ENCODE results near the gene CSNK1G3. TPM values are rescaled to one million over a fixed set of nuclear protein-coding genes. Genes with fewer than 3 reads are reported as not detected.

Gene CSNK1G3
- total and polyA plus RNA-seq, 5 donors from 2014 or later, result 20.7 to 63.1 (median 28.2) TPM

DNA sequence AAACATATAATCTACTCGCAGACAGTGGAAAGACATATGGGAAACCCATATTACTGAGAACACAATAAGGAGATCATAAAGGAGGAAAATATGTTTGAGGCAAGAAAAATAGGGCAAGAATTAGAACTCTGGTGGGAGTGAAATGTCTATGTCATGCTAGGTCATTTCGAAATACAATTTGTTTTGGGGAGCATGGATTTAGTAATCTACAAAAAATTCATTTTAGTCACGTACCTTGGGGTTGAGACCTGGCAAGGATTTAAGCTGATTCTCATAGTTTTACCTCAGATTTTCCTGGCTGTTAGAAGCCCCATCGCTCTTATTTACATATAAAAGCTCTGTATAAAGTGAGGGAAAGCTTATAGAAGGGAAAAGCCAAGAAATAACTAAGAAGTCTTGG is 11.5 kb upstream of the CSNK1G3 start:
- no peaks in the 10 kb centered on the region for H3K36me3 Mint-ChIP-seq
- no peaks in the 10 kb centered on the region for H3K36me3 ChIP-seq (ENCODE audit: control insufficient read depth, insufficient read depth, low read length)
- H3K27ac ChIP-seq (ENCODE audit: insufficient read depth, low read length, poor library complexity, severe bottlenecking), result no peak overlapping the region
- H3K9me3 ChIP-seq (ENCODE audit: control insufficient read depth in 2 of 2, low read length in 2 of 2), result no peaks in the 10 kb centered on the region
- H3K9me3 Mint-ChIP-seq, result no peaks in the 10 kb centered on the region
- no peak for DNase-seq
- H3K27me3 Mint-ChIP-seq, result peaks cover 26% of the 10 kb centered on the region
- H3K27ac Mint-ChIP-seq, result no peak overlapping the region
- H3K4me3 Mint-ChIP-seq, result no peak overlapping the region
- peaks cover 6% of the 10 kb centered on the region for H3K27me3 ChIP-seq (ENCODE audit: control insufficient read depth, insufficient read depth, low read length)
- no peak overlapping the region for H3K4me3 ChIP-seq (ENCODE audit: low read depth, low read length)
- H3K4me1 Mint-ChIP-seq, result peaks cover 0 to 3% (median 1%) of the 10 kb centered on the region in 4 donors
- H3K4me1 ChIP-seq (ENCODE audit: control insufficient read depth, insufficient read depth, low read length, poor library complexity, severe bottlenecking), result no peaks in the 10 kb centered on the region
- no peak for ATAC-seq (ENCODE audit: low read depth in 2 of 2)

DNA sequence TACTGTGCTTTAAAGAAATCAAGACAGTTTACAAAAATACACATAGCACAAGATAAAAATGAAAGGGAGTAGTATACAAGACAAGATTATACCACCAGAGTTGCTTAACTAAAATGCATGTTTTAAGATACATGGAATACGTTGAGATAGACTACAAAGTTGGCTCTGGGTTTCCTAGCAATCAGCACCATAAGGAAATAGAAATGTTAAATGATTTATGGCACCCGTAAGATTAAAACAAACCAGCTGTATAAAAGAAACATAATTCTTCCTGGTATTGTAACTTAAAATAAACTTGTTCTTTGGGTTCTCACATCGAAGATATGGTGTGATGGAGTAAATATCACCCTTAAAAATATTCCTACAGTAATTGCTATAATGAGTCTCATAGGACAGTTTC is 9.9 kb upstream of the CSNK1G3 start:
- H3K27ac ChIP-seq (ENCODE audit: insufficient read depth, low read length, poor library complexity, severe bottlenecking), result no peak overlapping the region
- no peaks in the 10 kb centered on the region for H3K9me3 ChIP-seq (ENCODE audit: control insufficient read depth in 2 of 2, low read length in 2 of 2)
- Mint-ChIP-seq H3K27ac (no peak overlapping the region), H3K36me3 (no peaks in the 10 kb centered on the region), H3K27me3 (peaks cover 26% of the 10 kb centered on the region), H3K4me1 (peaks cover 0 to 3% (median 1%) of the 10 kb centered on the region in 4 donors), H3K4me3 (no peak overlapping the region), H3K9me3 (no peaks in the 10 kb centered on the region)
- ATAC-seq (ENCODE audit: low read depth in 2 of 2) (no peak), DNase-seq (no peak)
- peaks cover 6% of the 10 kb centered on the region for H3K27me3 ChIP-seq (ENCODE audit: control insufficient read depth, insufficient read depth, low read length)
- no peaks in the 10 kb centered on the region for H3K36me3 ChIP-seq (ENCODE audit: control insufficient read depth, insufficient read depth, low read length)
- no peaks in the 10 kb centered on the region for H3K4me1 ChIP-seq (ENCODE audit: control insufficient read depth, insufficient read depth, low read length, poor library complexity, severe bottlenecking)
- no peak overlapping the region for H3K4me3 ChIP-seq (ENCODE audit: low read depth, low read length)

DNA sequence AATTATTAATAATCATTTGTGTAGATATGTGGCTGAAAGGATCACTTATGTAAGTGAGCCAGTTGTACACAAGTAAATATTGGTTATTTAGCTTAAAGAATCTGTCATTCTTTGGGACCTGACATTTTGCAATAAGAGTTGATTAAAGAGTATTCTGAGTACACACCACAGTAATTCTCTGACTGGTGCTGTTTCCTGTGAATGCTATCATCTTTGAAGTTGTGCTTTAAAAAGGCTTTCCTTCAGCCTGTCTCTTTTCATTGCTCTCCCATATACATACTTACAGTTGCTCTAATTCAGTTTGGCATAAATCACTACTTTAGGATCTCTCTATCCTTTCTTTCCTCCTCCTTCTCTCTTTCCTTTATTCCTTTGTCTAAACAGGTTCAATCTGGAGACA is 8.7 kb upstream of the CSNK1G3 start:
- Mint-ChIP-seq H3K36me3 (no peaks in the 10 kb centered on the region), H3K4me3 (no peak overlapping the region), H3K27ac (no peak overlapping the region), H3K4me1 (peaks cover 0 to 3% (median 1%) of the 10 kb centered on the region in 4 donors), H3K9me3 (no peaks in the 10 kb centered on the region), H3K27me3 (peaks cover 26% of the 10 kb centered on the region)
- no peaks in the 10 kb centered on the region for H3K9me3 ChIP-seq (ENCODE audit: control insufficient read depth in 2 of 2, low read length in 2 of 2)
- no peaks in the 10 kb centered on the region for H3K4me1 ChIP-seq (ENCODE audit: control insufficient read depth, insufficient read depth, low read length, poor library complexity, severe bottlenecking)
- DNase-seq, result no peak
- no peak overlapping the region for H3K4me3 ChIP-seq (ENCODE audit: low read depth, low read length)
- peaks cover 7% of the 10 kb centered on the region for H3K27me3 ChIP-seq (ENCODE audit: control insufficient read depth, insufficient read depth, low read length)
- no peak overlapping the region for H3K27ac ChIP-seq (ENCODE audit: insufficient read depth, low read length, poor library complexity, severe bottlenecking)
- no peaks in the 10 kb centered on the region for H3K36me3 ChIP-seq (ENCODE audit: control insufficient read depth, insufficient read depth, low read length)
- ATAC-seq (ENCODE audit: low read depth in 2 of 2), result no peak

DNA sequence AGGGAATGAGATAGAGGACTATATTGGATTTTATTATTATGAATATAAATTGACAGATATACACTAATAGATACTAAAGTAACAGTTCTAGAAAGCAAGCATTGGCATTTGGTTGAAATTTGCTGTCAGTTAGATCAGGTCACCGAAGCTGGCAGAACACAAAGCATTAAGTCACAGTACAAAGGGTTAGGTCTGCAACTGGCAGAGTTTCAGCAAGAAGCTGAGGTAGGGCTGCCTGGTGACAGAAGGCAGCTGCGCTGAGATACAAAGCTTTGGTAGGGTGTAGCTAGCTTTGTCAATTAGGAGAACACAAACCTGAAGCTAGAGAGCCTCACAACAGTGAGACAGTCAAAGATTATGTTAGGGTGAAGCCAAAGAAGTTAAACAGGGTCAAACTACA is 6.3 kb upstream of the CSNK1G3 start:
- Histone ChIP-seq H3K36me3 (ENCODE audit: control insufficient read depth, insufficient read depth, low read length) (no peaks in the 10 kb centered on the region), H3K9me3 (ENCODE audit: control insufficient read depth in 2 of 2, low read length in 2 of 2) (no peaks in the 10 kb centered on the region), H3K4me3 (ENCODE audit: low read depth, low read length) (no peak overlapping the region), H3K27ac (ENCODE audit: insufficient read depth, low read length, poor library complexity, severe bottlenecking) (no peak overlapping the region), H3K4me1 (ENCODE audit: control insufficient read depth, insufficient read depth, low read length, poor library complexity, severe bottlenecking) (no peaks in the 10 kb centered on the region), H3K27me3 (ENCODE audit: control insufficient read depth, insufficient read depth, low read length) (peaks cover 10% of the 10 kb centered on the region)
- no peaks in the 10 kb centered on the region for H3K36me3 Mint-ChIP-seq
- peaks cover under 1 to 3% (median 2%) of the 10 kb centered on the region in 4 donors for H3K4me1 Mint-ChIP-seq
- ATAC-seq (ENCODE audit: low read depth in 2 of 2), result no peak
- H3K9me3 Mint-ChIP-seq, result peaks cover 0 to 1% (median 0%) of the 10 kb centered on the region in 7 donors
- no peak overlapping the region for H3K4me3 Mint-ChIP-seq
- no peak overlapping the region for H3K27ac Mint-ChIP-seq
- peaks cover 26% of the 10 kb centered on the region for H3K27me3 Mint-ChIP-seq
- no peak for DNase-seq

DNA sequence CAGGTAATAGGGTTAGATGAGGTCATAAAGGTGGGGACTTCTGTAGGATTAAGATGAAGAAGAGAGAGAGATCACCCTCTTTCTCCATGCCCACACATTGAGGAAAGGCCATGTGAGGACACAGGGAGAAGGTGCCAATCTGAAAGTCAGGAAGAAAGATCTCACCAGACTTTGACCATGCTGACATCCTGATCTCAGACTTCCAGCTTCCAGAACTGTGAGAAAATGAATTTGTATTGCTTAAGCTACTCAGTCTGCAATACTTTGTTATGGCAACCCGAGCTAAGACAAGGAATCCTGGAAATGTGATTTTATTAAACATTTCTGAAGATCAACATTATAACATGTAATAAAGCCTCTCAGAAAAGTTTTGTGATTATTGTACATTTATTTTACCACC is 3.5 kb upstream of the CSNK1G3 start:
- ATAC-seq (ENCODE audit: low read depth in 2 of 2) (no peak), DNase-seq (no peak)
- Mint-ChIP-seq H3K27ac (no peak overlapping the region), H3K27me3 (peaks cover 18% of the 10 kb centered on the region), H3K4me3 (peak overlapping the region in 1 of 4 donors; percentile 26), H3K9me3 (peaks cover 0 to 1% (median 0%) of the 10 kb centered on the region in 7 donors), H3K36me3 (no peaks in the 10 kb centered on the region), H3K4me1 (peaks cover 8 to 19% (median 14%) of the 10 kb centered on the region in 4 donors)
- Histone ChIP-seq H3K27ac (ENCODE audit: insufficient read depth, low read length, poor library complexity, severe bottlenecking) (no peak overlapping the region), H3K9me3 (ENCODE audit: control insufficient read depth in 2 of 2, low read length in 2 of 2) (no peaks in the 10 kb centered on the region), H3K36me3 (ENCODE audit: control insufficient read depth, insufficient read depth, low read length) (no peaks in the 10 kb centered on the region), H3K27me3 (ENCODE audit: control insufficient read depth, insufficient read depth, low read length) (peaks cover 10% of the 10 kb centered on the region), H3K4me1 (ENCODE audit: control insufficient read depth, insufficient read depth, low read length, poor library complexity, severe bottlenecking) (peaks cover 14% of the 10 kb centered on the region), H3K4me3 (ENCODE audit: low read depth, low read length) (no peak overlapping the region)

DNA sequence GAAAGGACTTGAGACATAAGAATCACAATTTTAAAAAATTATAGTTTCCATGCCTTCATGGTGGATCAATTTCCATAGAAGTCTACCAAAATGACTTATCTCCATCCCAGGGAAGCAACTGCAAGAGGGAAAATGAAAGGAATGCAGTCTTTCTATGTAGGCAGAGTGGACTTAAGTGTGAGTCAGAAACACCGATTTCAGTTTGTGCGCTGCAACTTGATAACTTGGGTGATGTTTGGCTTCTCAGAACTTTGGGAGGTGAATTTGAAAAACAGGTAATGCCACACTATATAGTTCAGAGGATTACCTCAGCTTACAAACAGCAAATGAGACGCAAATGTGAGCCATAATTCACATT is 708 bp upstream of the CSNK1G3 start:
- H3K4me3 Mint-ChIP-seq, result peak overlapping the region; percentile 96 to 98 (median 98)
- no peak for ATAC-seq (ENCODE audit: low read depth in 2 of 2)
- H3K4me1 ChIP-seq (ENCODE audit: control insufficient read depth, insufficient read depth, low read length, poor library complexity, severe bottlenecking), result peaks cover 38% of the 10 kb centered on the region
- H3K27ac Mint-ChIP-seq, result peak overlapping the region in 2 of 3 donors; percentile 97 to 98
- H3K9me3 Mint-ChIP-seq, result peaks cover 0 to 2% (median 0%) of the 10 kb centered on the region in 7 donors
- H3K36me3 ChIP-seq (ENCODE audit: control insufficient read depth, insufficient read depth, low read length), result no peaks in the 10 kb centered on the region
- peaks cover 4% of the 10 kb centered on the region for H3K27me3 ChIP-seq (ENCODE audit: control insufficient read depth, insufficient read depth, low read length)
- no peaks in the 10 kb centered on the region for H3K27me3 Mint-ChIP-seq
- peak overlapping the region; percentile 88 for H3K4me3 ChIP-seq (ENCODE audit: low read depth, low read length)
- H3K36me3 Mint-ChIP-seq, result no peaks in the 10 kb centered on the region
- peak overlapping the region; percentile 76 for H3K27ac ChIP-seq (ENCODE audit: insufficient read depth, low read length, poor library complexity, severe bottlenecking)
- H3K9me3 ChIP-seq (ENCODE audit: control insufficient read depth in 2 of 2, low read length in 2 of 2), result no peaks in the 10 kb centered on the region
- no peak for DNase-seq
- H3K4me1 Mint-ChIP-seq, result peaks cover 25 to 43% (median 40%) of the 10 kb centered on the region in 4 donors

DNA sequence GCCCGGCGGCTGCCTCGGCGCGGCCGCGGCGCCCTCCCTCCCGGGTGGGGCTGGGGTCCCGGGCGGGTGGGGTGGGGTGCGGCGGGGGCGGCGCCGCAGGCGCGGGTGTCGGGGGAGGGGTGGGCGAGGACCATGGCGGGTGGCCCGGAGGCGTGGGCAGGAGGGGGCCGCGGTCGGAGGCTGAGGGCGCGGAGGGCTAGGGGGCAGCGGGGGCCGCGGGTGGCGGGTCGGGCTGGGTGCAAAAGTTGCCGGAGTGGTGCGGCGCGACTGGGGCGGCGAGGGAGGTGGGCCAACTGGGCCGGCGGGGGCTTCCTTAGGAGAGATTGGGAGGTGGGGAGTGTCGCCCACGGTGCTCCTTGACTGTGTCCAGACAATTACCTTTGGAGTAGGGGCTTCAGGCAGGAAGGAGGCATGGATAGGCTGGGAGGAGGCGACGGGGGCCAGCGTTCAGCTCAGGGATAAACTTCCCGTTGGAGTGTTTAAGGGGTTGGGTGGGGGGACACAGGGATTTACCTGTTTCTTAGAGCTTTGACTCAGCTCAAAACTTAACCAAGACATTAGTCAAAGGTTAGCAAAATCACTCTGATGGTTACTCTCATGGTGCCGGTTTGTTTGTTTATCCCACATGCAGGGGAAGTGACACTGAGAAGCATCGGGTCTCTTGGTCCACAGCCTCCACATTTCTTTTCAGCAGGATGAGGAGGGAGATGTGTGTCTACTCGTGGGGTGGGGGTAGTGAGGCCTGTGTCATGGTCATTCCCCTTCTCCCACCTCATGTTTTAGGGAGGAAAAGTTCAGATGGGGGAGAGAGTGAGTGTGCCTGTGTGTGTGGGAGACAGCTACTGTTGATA is 859 bp downstream of the CSNK1G3 start:
- no peaks in the 10 kb centered on the region for H3K9me3 ChIP-seq (ENCODE audit: control insufficient read depth in 2 of 2, low read length in 2 of 2)
- peaks cover 0 to 2% (median 0%) of the 10 kb centered on the region in 7 donors for H3K9me3 Mint-ChIP-seq
- DNase-seq (peak; percentile 22 to 54 (median 23)), ATAC-seq (ENCODE audit: low read depth in 2 of 2) (peak in 1 of 2 donors; percentile 1)
- peak overlapping the region; percentile 76 for H3K27ac ChIP-seq (ENCODE audit: insufficient read depth, low read length, poor library complexity, severe bottlenecking)
- no peaks in the 10 kb centered on the region for H3K36me3 Mint-ChIP-seq
- no peaks in the 10 kb centered on the region for H3K27me3 Mint-ChIP-seq
- H3K27me3 ChIP-seq (ENCODE audit: control insufficient read depth, insufficient read depth, low read length), result peaks cover 4% of the 10 kb centered on the region
- peaks cover 32 to 56% (median 49%) of the 10 kb centered on the region in 4 donors for H3K4me1 Mint-ChIP-seq
- no peaks in the 10 kb centered on the region for H3K36me3 ChIP-seq (ENCODE audit: control insufficient read depth, insufficient read depth, low read length)
- H3K27ac Mint-ChIP-seq, result peak overlapping the region; percentile 90 to 95 (median 91)
- H3K4me3 Mint-ChIP-seq, result peak overlapping the region; percentile 92 to 97 (median 92)
- peaks cover 45% of the 10 kb centered on the region for H3K4me1 ChIP-seq (ENCODE audit: control insufficient read depth, insufficient read depth, low read length, poor library complexity, severe bottlenecking)
- H3K4me3 ChIP-seq (ENCODE audit: low read depth, low read length), result peak overlapping the region; percentile 90

Data from CD4-positive, CD25-positive, alpha-beta regulatory T cell (primary cell).